Activated CD8-positive, alpha-beta T cell treated with anti-CD3 and anti-CD28 coated beads for 36 hours (primary cell): ENCODE results near the gene FAM162A. TPM values are rescaled to one million over a fixed set of nuclear protein-coding genes. Genes with fewer than 3 reads are reported as not detected.
A peak's percentile ranks its signal among the peaks of the same experiment; 100 is the strongest.

Experiments
- ATAC-seq: fragments of 200-7000 bp; cut with Tn5 transposase; one replicate; pipeline ENCODE4 v1.10.0; 2021; ENCODE audit warnings: mild to moderate bottlenecking, moderate library complexity
- CTCF ChIA-PET: fragments of 350-600 bp; sonication (Branson Sonifier 250); formaldehyde crosslinking; loops from one replicate; lab custom pipeline; 2021; ENCODE audit warnings: antibody characterized with exemption; lab: Charles Lee
- POLR2A ChIA-PET: fragments of 350-600 bp; sonication (Branson Sonifier 250); formaldehyde crosslinking; loops from one replicate; lab custom pipeline; 2021; ENCODE audit warnings: antibody characterized with exemption; lab: Charles Lee
- DNase-seq: peaks from one replicate; pipeline ENCODE4 v3.0.0-alpha.2; 2020
- H3K27ac Mint-ChIP-seq: one replicate; pipeline ENCODE4 v1.8.0; 2021; ENCODE audit warnings: mild to moderate bottlenecking, mixed read lengths
- H3K27me3 Mint-ChIP-seq: one replicate; pipeline ENCODE4 v1.8.0; 2021; ENCODE audit warnings: mixed read lengths
- H3K36me3 Mint-ChIP-seq: one replicate; pipeline ENCODE4 v1.8.0; 2021; ENCODE audit warnings: low read depth, mixed read lengths
- H3K4me1 Mint-ChIP-seq: one replicate; pipeline ENCODE4 v1.8.0; 2021; ENCODE audit warnings: low read depth, mixed read lengths
- H3K4me3 Mint-ChIP-seq: one replicate; pipeline ENCODE4 v1.8.0; 2021; ENCODE audit warnings: mild to moderate bottlenecking, moderate library complexity, mixed read lengths
- H3K9me3 Mint-ChIP-seq: one replicate; pipeline ENCODE4 v1.8.0; 2021; ENCODE audit warnings: mixed read lengths
- CTCF ChIP-seq: fragments of 200-600 bp; IDR thresholded peaks from one replicate; pipeline ENCODE4 v1.8.0; 2022; ENCODE audit warnings: antibody characterized with exemption, mild to moderate bottlenecking
- intact Hi-C: fragments of 100-400 bp; cut with micrococcal nuclease; formaldehyde crosslinking; loops from one replicate; pipeline ENCODE4 v1.10.0; 2022
- total RNA-seq, 2 experiments: library from RNA; stranded (reverse); gene quantifications; one replicate each; pipeline ENCODE4 v1.2.3, GENCODE V29; 2021

FAM162A gene
- total RNA-seq, 2 experiments from 2014 or later, result 202 to 204 TPM

- Mint-ChIP-seq H3K4me1 (peaks cover 7% of the 10 kb centered on the region), H3K27me3 (no peaks in the 10 kb centered on the region), H3K9me3 (no peaks in the 10 kb centered on the region), H3K27ac (no peak overlapping the region), H3K36me3 (peaks cover 11% of the 10 kb centered on the region), H3K4me3 (no peak overlapping the region)
- POLR2A ChIA-PET, result no interaction called here
- intact Hi-C loops, result no loop called here
- TF ChIP-seq CTCF, result no peak
- DNase-seq (peak; percentile 39), ATAC-seq (no peak)
- CTCF ChIA-PET, result interaction anchor here (0.9 to 1.6 kb wide), 3 partner anchors 9 to 50 kb away, joined by 3 to 6 read pairs (median 3); no protein-coding TSS in a partner anchor
Measured at GRCh38 chr3:122356402-122356801, 27.6 kb upstream of the FAM162A start.

GRCh38 chr3:122357828-122358702, 25.9 kb upstream of the FAM162A start:
- peaks cover 7% of the 10 kb centered on the region for H3K4me1 Mint-ChIP-seq
- ATAC-seq (no peak), DNase-seq (no peak)
- H3K27me3 Mint-ChIP-seq, result no peaks in the 10 kb centered on the region
- ChIA-PET CTCF (interaction anchor here (1.8 kb wide), 1 partner anchor 257 kb away, joined by 6 read pairs; no protein-coding TSS in a partner anchor), POLR2A (interaction anchor here (1.1 kb wide), 1 partner anchor 9 kb away, joined by 3 read pairs; no protein-coding TSS in a partner anchor)
- no peak for TF ChIP-seq CTCF
- H3K36me3 Mint-ChIP-seq, result peaks cover 13% of the 10 kb centered on the region
- H3K27ac Mint-ChIP-seq, result peak overlapping the region; percentile 72
- intact Hi-C loops, result no loop called here
- H3K9me3 Mint-ChIP-seq, result no peaks in the 10 kb centered on the region
- no peak overlapping the region for H3K4me3 Mint-ChIP-seq

- DNase-seq (peak; percentile 22), ATAC-seq (peak; percentile 55)
- Mint-ChIP-seq H3K4me3 (no peak overlapping the region), H3K27me3 (no peaks in the 10 kb centered on the region), H3K27ac (peak overlapping the region; percentile 72), H3K9me3 (no peaks in the 10 kb centered on the region), H3K36me3 (peaks cover 18% of the 10 kb centered on the region), H3K4me1 (peaks cover 7% of the 10 kb centered on the region)
- ChIA-PET POLR2A (no interaction called here), CTCF (interaction anchor here (1.8 kb wide), 1 partner anchor 257 kb away, joined by 6 read pairs; no protein-coding TSS in a partner anchor)
- intact Hi-C loops, result no loop called here
- TF ChIP-seq CTCF, result no peak
Measured at GRCh38 chr3:122358703-122359032, 25.3 kb upstream of the FAM162A start.

- Mint-ChIP-seq H3K27ac (no peak overlapping the region), H3K4me1 (peaks cover 25% of the 10 kb centered on the region), H3K4me3 (no peak overlapping the region), H3K36me3 (peaks cover 45% of the 10 kb centered on the region), H3K9me3 (no peaks in the 10 kb centered on the region), H3K27me3 (no peaks in the 10 kb centered on the region)
- CTCF ChIA-PET, result interaction anchor here (1.3 to 1.8 kb wide), 3 partner anchors 9 to 366 kb away, joined by 3 to 5 read pairs (median 4); no protein-coding TSS in a partner anchor
- ATAC-seq, result no peak
- DNase-seq, result no peak
- POLR2A ChIA-PET, result no interaction called here
- intact Hi-C loops, result no loop called here
- TF ChIP-seq CTCF, result no peak
Measured at GRCh38 chr3:122362026-122362425, 22.0 kb upstream of the FAM162A start.

- peaks cover 20% of the 10 kb centered on the region for H3K4me1 Mint-ChIP-seq
- ChIA-PET POLR2A (no interaction called here), CTCF (interaction anchor here (0.9 to 1.3 kb wide), 2 partner anchors 8 to 818 kb away, joined by 3 read pairs; no protein-coding TSS in a partner anchor)
- no peak for DNase-seq
- intact Hi-C loops, result no loop called here
- H3K4me3 Mint-ChIP-seq, result no peak overlapping the region
- no peak for ATAC-seq
- peaks cover 52% of the 10 kb centered on the region for H3K36me3 Mint-ChIP-seq
- peak overlapping the region; percentile 78 for H3K27ac Mint-ChIP-seq
- no peaks in the 10 kb centered on the region for H3K9me3 Mint-ChIP-seq
- no peaks in the 10 kb centered on the region for H3K27me3 Mint-ChIP-seq
- no peak for TF ChIP-seq CTCF
Measured at GRCh38 chr3:122364490-122364889, 19.5 kb upstream of the FAM162A start.
